WI38 (cell line): Measurements from ENCODE around the gene CNST.

ENCODE experiments used
- H3K4me3 ChIP-seq: 2 replicates; pipeline ENCODE4 v1.5.1; 2011; ENCODE audit warnings: low read depth, mild to moderate bottlenecking, control low read depth, low read length
- TF ChIP-seq, protein P1 (sequence below): IDR thresholded peaks from 2 replicates; pipeline ENCODE4 v1.5.1; 2012; ENCODE audit warnings: low read depth, mild to moderate bottlenecking, control low read depth, low read length

The CNST gene

DNA sequence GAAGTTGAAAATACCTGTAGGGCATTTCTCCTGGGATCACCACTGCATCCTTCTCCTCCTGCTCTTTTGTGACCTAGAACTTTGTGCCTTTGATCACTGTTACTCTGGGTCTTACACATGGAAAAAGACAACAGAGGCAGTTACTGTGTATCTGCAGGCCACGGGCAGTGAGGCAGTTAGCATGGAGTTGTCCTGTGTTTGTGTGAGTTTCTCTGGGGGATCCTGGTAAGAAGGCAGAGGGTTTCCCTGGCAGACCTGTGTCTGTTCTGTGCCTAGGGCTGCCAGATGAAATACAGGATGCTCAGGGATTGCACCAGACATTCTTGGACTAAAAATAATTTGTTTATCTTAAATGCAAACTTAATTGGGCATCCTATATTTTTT is 113.5 kb downstream of the CNST start:
- no peak overlapping the region for H3K4me3 ChIP-seq
- TF ChIP-seq, protein P1, sequence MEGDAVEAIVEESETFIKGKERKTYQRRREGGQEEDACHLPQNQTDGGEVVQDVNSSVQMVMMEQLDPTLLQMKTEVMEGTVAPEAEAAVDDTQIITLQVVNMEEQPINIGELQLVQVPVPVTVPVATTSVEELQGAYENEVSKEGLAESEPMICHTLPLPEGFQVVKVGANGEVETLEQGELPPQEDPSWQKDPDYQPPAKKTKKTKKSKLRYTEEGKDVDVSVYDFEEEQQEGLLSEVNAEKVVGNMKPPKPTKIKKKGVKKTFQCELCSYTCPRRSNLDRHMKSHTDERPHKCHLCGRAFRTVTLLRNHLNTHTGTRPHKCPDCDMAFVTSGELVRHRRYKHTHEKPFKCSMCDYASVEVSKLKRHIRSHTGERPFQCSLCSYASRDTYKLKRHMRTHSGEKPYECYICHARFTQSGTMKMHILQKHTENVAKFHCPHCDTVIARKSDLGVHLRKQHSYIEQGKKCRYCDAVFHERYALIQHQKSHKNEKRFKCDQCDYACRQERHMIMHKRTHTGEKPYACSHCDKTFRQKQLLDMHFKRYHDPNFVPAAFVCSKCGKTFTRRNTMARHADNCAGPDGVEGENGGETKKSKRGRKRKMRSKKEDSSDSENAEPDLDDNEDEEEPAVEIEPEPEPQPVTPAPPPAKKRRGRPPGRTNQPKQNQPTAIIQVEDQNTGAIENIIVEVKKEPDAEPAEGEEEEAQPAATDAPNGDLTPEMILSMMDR: no peak

DNA sequence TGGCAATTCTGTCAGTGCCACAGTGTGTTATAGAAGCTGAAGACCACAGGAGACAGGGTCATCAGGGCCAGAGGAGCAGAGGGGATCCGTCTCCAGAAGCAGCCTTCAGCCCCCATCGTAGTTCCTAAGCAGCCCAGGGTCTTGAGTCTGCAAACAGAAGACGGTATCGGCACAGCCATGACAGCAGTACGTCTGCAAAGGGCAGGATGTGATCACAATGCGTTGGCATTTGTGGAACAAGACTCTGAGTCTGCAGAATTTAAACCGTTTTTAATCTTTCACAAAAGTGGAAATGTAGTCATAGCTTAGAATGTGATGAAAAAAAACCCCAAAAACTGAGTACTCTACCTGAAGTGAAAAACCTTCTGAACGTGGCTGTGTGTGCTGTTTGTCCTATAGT is 113.9 kb downstream of the CNST start:
- TF ChIP-seq, protein P1: no peak
- no peak overlapping the region for H3K4me3 ChIP-seq

DNA sequence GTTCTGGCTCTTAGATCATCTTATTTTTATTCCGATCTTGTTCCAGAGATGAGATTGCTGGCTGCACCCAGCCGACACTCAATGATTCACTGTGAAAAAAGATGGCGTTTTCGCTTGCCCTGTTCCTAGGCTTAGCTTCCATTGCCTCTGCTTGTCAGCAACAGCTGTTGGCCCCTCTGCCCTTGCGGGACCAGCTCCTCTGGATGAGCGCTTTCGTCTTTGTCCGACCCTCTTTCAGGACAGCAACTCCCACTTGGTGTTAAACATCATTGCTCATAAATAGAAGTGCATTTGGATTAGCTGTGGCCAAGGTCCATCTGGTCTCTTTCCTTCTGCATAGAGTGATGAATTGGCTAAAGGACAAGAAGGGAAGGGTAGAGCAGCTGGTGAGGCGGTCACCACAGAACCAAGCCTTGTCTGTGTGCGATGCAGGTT is 114.5 kb downstream of the CNST start:
- TF ChIP-seq, protein P1: no peak
- no peak overlapping the region for H3K4me3 ChIP-seq

DNA sequence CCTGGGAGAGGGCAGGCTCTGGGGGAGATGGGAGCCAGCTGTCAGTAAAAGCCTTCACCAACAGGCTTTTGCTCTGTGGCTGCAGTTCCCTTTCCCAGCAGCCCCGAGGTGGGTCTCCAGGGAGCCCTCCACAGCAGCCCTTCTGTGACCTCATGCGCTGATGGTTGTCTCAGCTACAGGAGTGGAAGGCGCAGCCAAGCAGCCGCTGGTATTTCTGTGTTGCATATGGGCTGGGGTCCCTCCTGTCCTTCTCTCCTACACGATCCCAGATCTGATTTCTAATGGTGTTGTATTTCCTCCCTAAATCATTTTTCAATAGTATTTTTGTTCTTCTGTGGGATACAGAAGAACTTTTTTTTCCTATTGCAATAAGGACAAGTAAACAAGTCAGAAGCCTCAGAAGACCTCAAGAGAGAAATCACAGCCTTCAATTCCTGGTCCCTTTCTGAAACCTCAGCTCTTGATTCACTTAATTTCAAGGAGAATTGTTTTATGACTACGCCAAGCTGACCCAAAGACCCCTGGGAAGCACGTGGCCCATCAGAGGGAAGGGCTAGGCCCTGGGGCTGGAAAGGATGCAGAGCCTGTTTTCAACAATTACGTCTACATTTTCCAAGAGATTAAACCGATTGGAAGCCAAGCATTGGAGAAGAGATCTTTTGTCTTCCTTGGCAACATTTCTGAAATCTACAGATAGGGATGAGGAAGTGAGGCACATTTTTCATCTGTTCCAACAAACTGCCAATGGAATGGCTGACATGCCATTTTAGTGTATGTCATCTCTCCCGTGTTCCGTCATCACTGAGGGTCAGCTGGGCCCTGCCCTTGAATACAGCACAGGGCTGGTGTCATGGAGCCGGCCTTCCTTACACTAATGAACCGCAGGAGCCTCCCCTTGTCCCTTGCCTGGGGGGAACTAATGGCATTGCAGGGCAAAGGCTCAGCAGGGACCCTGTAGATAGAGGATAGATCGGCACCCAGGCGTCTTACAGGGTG is 115.9 kb downstream of the CNST start:
- TF ChIP-seq, protein P1: no peak
- H3K4me3 ChIP-seq: no peak overlapping the region

DNA sequence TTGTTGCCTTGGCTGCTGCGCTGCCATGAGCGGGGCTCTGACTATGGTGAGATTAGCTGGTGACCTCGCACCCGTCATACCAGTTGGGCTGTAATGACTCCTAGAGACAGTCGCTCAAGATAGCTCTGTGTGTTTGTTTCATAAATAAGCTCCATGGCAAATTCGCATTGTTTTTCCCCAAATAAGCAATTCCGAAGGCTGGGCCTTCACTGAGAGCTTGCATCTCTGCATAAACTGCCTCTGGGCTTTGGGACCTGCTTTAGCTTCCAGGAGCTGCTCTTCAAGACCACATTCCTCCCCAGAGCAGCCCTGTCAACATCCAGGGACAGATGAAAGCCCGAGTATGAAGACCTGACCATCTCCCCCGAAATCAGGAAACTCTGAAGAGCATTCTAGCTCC is 117.3 kb downstream of the CNST start:
- H3K4me3 ChIP-seq: no peak overlapping the region
- TF ChIP-seq, protein P1: no peak

DNA sequence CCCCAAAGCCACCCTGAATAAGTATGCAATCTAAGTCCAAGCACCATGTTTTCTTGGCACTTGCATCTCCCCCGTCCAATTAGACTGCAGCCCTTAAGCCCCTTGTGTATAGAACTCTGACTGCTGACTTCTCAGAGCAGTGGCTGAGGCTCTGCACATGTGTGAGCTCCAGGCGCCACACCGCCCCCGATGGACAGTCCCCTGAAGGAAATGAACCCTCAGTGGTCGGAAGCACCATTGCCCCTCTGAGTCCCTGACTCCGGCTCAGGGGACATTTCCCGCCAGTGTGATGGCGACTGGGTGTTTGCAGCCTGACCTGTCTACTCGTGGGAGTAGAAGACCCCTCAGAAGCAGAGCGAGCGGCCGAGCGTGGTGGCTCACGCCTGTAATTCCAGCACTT is 120.7 kb downstream of the CNST start:
- no peak overlapping the region for H3K4me3 ChIP-seq
- TF ChIP-seq, protein P1: no peak

DNA sequence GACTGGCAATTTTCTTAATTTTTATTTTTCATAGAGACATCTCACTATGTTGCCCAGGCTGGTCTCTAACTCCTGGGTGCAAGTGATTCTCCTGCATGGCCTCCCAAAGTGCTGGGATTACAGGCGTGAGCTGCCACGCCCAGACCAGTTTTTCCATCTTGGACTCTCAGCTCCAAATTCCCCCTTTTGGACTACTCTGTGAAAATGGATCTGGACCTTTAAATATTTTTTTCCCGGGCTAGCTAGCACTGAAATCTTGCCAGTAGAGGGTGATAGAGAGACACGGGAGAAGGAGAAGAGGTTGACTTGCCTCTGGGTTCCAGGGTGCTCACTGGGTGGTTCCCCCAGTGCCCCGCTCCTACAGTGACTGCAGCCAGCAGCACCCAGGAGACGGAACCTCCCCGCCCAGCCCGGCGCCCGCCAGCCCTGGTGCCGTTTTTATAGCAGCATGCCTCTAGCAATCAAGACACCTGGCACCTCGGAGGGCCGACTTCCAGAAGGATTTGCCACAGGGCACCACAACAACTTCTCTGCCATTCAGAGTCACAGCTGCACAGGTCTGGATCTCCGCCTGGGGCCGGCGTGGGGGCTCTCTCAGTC is 123.3 kb downstream of the CNST start:
- TF ChIP-seq, protein P1: peak; percentile 90
- H3K4me3 ChIP-seq: no peak overlapping the region
